Lung (tissue), 12 donors: ENCODE results near the gene TBC1D23. TPM values are rescaled to one million over a fixed set of nuclear protein-coding genes. Genes with fewer than 3 reads are reported as not detected.
"Not testable (repeated sequence)": the region's sequence is repeated elsewhere in the genome, so short reads cannot be mapped to it uniquely, and the experiment has no call there.

Experiments
- ATAC-seq: fragments of 200-7000 bp; cut with Tn5 transposase; one replicate; pipeline ENCODE4 v1.9.1; 2020; ENCODE audit warnings: moderate number of reproducible peaks; ENCODE audit not compliant: insufficient read depth, low FRiP score
- DNase-seq, 3 donors: peaks; one replicate each; pipeline ENCODE4 v3.0.0-alpha.2; 2013 to 2017
- H3K27ac ChIP-seq, 2 donors: one replicate each; pipeline ENCODE4 v1.5.1; 2013; ENCODE audit warnings: mild to moderate bottlenecking in 2 of 2, moderate library complexity in 2 of 2, control low read depth in 1 of 2, inconsistent platforms in 1 of 2, low read depth in 1 of 2, low read length in 1 of 2
- H3K27me3 ChIP-seq, 3 donors: one replicate each; pipeline ENCODE4 v1.5.1; 2013; ENCODE audit warnings: low read length in 2 of 3; ENCODE audit not compliant: control insufficient read depth in 3 of 3, insufficient read depth in 3 of 3
- H3K36me3 ChIP-seq, 4 donors: one replicate each; pipeline ENCODE4 v1.5.1; 2013; ENCODE audit warnings: low read length in 4 of 4, mild to moderate bottlenecking in 1 of 4, moderate library complexity in 1 of 4; ENCODE audit not compliant: control insufficient read depth in 4 of 4, insufficient read depth in 4 of 4
- H3K4me1 ChIP-seq, 5 donors: one replicate each; pipeline ENCODE4 v1.5.1; 2013; ENCODE audit warnings: low read length in 5 of 5, mild to moderate bottlenecking in 2 of 5, moderate library complexity in 1 of 5; ENCODE audit not compliant: control insufficient read depth in 5 of 5, insufficient read depth in 5 of 5
- H3K4me3 ChIP-seq: one replicate; pipeline ENCODE4 v1.5.1; 2013; ENCODE audit warnings: mild to moderate bottlenecking, control low read depth, moderate library complexity
- H3K9ac ChIP-seq, 2 donors: one replicate each; pipeline ENCODE4 v1.5.1; 2013; ENCODE audit warnings: low read length in 2 of 2, control low read depth in 1 of 2; ENCODE audit not compliant: insufficient read depth in 1 of 2
- H3K9me3 ChIP-seq, 4 donors: one replicate each; pipeline ENCODE4 v1.5.1; 2013; ENCODE audit warnings: low read length in 3 of 4, mild to moderate bottlenecking in 1 of 4, moderate library complexity in 1 of 4; ENCODE audit not compliant: control insufficient read depth in 4 of 4, insufficient read depth in 3 of 4
- WGBS, 2 donors: extraction: QIAGEN DNeasy Blood & Tissue Kit; methylation state at CpG; one replicate each; pipeline ENCODE4 v1.1.7; 2013; 5-methylcytosine and 5-hydroxymethylcytosine counted together
- polyA plus RNA-seq, 2 donors: library from polyadenylated mRNA; stranded (reverse); fragments of 200-250 nt; gene quantifications; one replicate each; pipeline ENCODE4 v1.2.1, GENCODE V29; 2013
- total RNA-seq, 2 donors: library from RNA; depleted of rRNA in 1 of 2; stranded (reverse); fragments of >200 nt in 1 of 2; gene quantifications; one replicate each; pipeline ENCODE4 v1.2.1, GENCODE V29; 2014 to 2021
- TF ChIP-seq, protein P1 (sequence below): IDR thresholded peaks from 2 replicates; pipeline ENCODE4 v1.5.1; 2012; ENCODE audit warnings: mild to moderate bottlenecking; ENCODE audit errors: control extremely low read depth, extremely low read depth
- donor health status: control.
- donor health status: control.
- donor health status: Bipolar disorder and iron deficiency.
- donor health status: healthy.
- donor health status: DM: yes; HTN: yes; CAD: no.

TBC1D23 gene
- total and polyA plus RNA-seq, 4 donors = 15.7 to 60.6 (median 26.9) TPM

- Histone ChIP-seq H3K9ac (no peak overlapping the region), H3K4me3 (no peak overlapping the region), H3K9me3 (no peaks in the 10 kb centered on the region), H3K4me1 (peaks cover 0 to 12% (median 0%) of the 10 kb centered on the region in 5 donors), H3K27me3 (no peaks in the 10 kb centered on the region), H3K36me3 (no peaks in the 10 kb centered on the region), H3K27ac (no peak overlapping the region)
- ATAC-seq = no peak
- 61 to 81% methylated on average over 6 of the region's 6 CpGs for WGBS, 2 donors
- DNase-seq = peak in 1 of 3 donors; percentile 38
- TF ChIP-seq, protein P1, sequence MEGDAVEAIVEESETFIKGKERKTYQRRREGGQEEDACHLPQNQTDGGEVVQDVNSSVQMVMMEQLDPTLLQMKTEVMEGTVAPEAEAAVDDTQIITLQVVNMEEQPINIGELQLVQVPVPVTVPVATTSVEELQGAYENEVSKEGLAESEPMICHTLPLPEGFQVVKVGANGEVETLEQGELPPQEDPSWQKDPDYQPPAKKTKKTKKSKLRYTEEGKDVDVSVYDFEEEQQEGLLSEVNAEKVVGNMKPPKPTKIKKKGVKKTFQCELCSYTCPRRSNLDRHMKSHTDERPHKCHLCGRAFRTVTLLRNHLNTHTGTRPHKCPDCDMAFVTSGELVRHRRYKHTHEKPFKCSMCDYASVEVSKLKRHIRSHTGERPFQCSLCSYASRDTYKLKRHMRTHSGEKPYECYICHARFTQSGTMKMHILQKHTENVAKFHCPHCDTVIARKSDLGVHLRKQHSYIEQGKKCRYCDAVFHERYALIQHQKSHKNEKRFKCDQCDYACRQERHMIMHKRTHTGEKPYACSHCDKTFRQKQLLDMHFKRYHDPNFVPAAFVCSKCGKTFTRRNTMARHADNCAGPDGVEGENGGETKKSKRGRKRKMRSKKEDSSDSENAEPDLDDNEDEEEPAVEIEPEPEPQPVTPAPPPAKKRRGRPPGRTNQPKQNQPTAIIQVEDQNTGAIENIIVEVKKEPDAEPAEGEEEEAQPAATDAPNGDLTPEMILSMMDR = no peak
Measured at GRCh38 chr3:100226712-100227429, 33.9 kb upstream of the TBC1D23 start.

DNA sequence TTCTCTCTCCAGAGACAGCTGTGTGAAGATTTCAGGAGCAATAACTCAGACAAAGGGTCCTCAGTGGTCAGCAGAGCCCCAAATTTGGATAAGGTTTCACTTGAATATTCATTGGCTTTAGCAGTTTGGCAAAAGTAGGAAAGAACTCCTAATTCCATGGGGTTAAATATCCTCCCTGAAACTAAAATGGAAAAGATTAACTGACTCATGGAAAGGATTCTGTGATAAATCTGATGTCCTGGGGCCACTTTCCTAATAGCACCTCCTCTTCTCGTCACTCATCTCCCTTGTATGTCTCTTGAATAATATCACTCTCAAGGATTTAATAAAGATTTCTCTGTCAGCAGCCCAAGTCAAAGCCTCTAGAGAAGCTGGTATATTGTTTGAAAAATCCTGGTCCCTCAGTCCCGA is 33.3 kb upstream of the TBC1D23 start:
- no peaks in the 10 kb centered on the region for H3K9me3 ChIP-seq
- no peaks in the 10 kb centered on the region for H3K27me3 ChIP-seq
- TF ChIP-seq, protein P1 = no peak
- peak overlapping the region in 1 of 2 donors; percentile 30 for H3K27ac ChIP-seq
- WGBS, 2 donors = 94 to 97% methylated on average over 2 of the region's 2 CpGs
- H3K36me3 ChIP-seq = no peaks in the 10 kb centered on the region
- DNase-seq (no peak), ATAC-seq (no peak)
- H3K9ac ChIP-seq = no peak overlapping the region
- no peak overlapping the region for H3K4me3 ChIP-seq
- peaks cover 0 to 12% (median 0%) of the 10 kb centered on the region in 5 donors for H3K4me1 ChIP-seq

- Histone ChIP-seq H3K4me1 (peaks cover 0 to 12% (median 0%) of the 10 kb centered on the region in 5 donors), H3K27ac (no peak overlapping the region), H3K9ac (no peak overlapping the region), H3K4me3 (no peak overlapping the region), H3K36me3 (no peaks in the 10 kb centered on the region), H3K27me3 (no peaks in the 10 kb centered on the region), H3K9me3 (no peaks in the 10 kb centered on the region)
- TF ChIP-seq, protein P1 = no peak
- WGBS, 2 donors = 87 to 94% methylated on average over 1 of the region's 1 CpG
- DNase-seq (no peak), ATAC-seq (no peak)
Measured at GRCh38 chr3:100228247-100228646, 32.5 kb upstream of the TBC1D23 start.

DNA sequence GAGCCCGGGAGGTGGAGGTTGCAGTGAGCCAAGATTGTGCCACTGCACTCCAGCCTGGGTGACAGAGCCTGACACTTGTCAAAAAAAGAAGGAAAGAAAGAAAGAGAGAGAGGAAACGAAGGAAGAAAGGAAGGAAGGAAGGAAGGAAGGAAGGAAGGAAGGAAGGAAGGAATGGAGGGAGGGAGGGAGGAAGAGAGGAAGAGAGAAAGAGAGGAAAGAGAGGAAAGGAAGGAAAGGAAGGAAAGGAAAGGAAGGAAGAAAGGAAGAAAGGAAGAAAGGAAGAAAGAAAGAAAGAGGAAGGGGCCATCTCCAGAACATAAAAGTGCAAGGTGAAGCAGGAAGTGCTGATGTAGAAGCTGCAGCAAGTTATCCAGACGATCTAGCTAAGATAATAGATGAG is 31.6 kb upstream of the TBC1D23 start:
- not testable (repeated sequence) for H3K9ac ChIP-seq, H3K9me3 ChIP-seq, H3K36me3 ChIP-seq, H3K27me3 ChIP-seq, H3K4me3 ChIP-seq, ATAC-seq, DNase-seq, H3K27ac ChIP-seq
- H3K4me1 ChIP-seq = peaks cover 0 to 12% (median 0%) of the 10 kb centered on the region in 5 donors
- 77 to 78% methylated on average over 3 of the region's 3 CpGs for WGBS, 2 donors
